ENCODE data around the gene PPP1R18.
"Not testable (repeated sequence)": the region's sequence is repeated elsewhere in the genome, so short reads cannot be mapped to it uniquely, and the experiment has no call there.

PPP1R18 gene

GRCh38 chr6:30676660-30677285 lies 9.7 kb downstream of the PPP1R18 start:
- ChIA-PET POLR2A (interaction anchor here (1.1 kb wide), 1 partner anchor 40 kb away, joined by 3 read pairs; the partner anchor contains the start of gene MDC1), CTCF (interaction anchor here (0.7 to 0.8 kb wide), 2 partner anchors 132 to 774 kb away, joined by 3 read pairs; no protein-coding TSS in a partner anchor)
- TF ChIP-seq ELF4 (IDR thresholded peaks at IDR 0.05) (no peak), NFRKB (IDR thresholded peaks at IDR 0.05) (no peak)
- DNase-seq (ENCODE audit: extremely low spot score) = no peak

GRCh38 chr6:30672445-30673253 lies 13.8 kb downstream of the PPP1R18 start, which contains the start of gene DHX16:
DHX16 (minus strand) TSS chr6:30673006; CDS start chr6:30672841, 165 bp downstream.
- POLR2A ChIA-PET = interaction anchor here (0.6 to 2.3 kb wide), 18 partner anchors 8 to 191 kb away, joined by 3 to 11 read pairs (median 4); partner anchors contain the start of genes ATAT1, MDC1, MRPS18B and NRM
- CTCF ChIA-PET = interaction anchor here (0.7 to 1.5 kb wide), 10 partner anchors 9 to 415 kb away, joined by 3 to 7 read pairs (median 4); partner anchors contain the start of genes DDR1 and MDC1
- TF ChIP-seq LEF1 (IDR thresholded peaks at IDR 0.05; ENCODE audit: borderline replicate concordance) (no peak), CTBP1 (IDR thresholded peaks at IDR 0.05; ENCODE audit: borderline replicate concordance) (no peak), SUZ12 (IDR thresholded peaks at IDR 0.05) (no peak), PKNOX1 (IDR thresholded peaks at IDR 0.05) (no peak), FOXK2 (IDR thresholded peaks at IDR 0.05) (no peak), ELF4 (IDR thresholded peaks at IDR 0.05) (peak; percentile 60), ZNF384 (IDR thresholded peaks at IDR 0.05) (no peak), NFRKB (IDR thresholded peaks at IDR 0.05) (no peak)

GRCh38 chr6:30670760-30671527 lies 15.5 kb downstream of the PPP1R18 start:
- CTCF ChIA-PET = no interaction called here
- POLR2A ChIA-PET = interaction anchor here (1.0 to 1.1 kb wide), 2 partner anchors 16 to 18 kb away, joined by 3 read pairs; no protein-coding TSS in a partner anchor
- DNase-seq (ENCODE audit: extremely low spot score) = peak; percentile 54
- TF ChIP-seq SUZ12 (IDR thresholded peaks at IDR 0.05) (no peak), BHLHE40 (IDR thresholded peaks at IDR 0.05; ENCODE audit: borderline replicate concordance) (no peak), ARNT (IDR thresholded peaks at IDR 0.05) (no peak), ZNF384 (IDR thresholded peaks at IDR 0.05) (no peak), FOXK2 (IDR thresholded peaks at IDR 0.05) (no peak), FOXA1 (IDR thresholded peaks at IDR 0.05) (no peak), PKNOX1 (IDR thresholded peaks at IDR 0.05) (no peak), TARDBP (IDR thresholded peaks at IDR 0.05) (no peak)

More at GRCh38 chr6:30672445-30673253, 13.8 kb downstream of the PPP1R18 start, which contains the start of gene DHX16:
- peak; percentile 88 for DNase-seq (ENCODE audit: extremely low spot score)

GRCh38 chr6:30666300-30666699 lies 20.1 kb downstream of the PPP1R18 start:
- POLR2A ChIA-PET; CTCF ChIA-PET; DNase-seq (ENCODE audit: extremely low spot score): not testable (repeated sequence)

GRCh38 chr6:30664994-30665767 lies 21.3 kb downstream of the PPP1R18 start:
- TF ChIP-seq PKNOX1 (IDR thresholded peaks at IDR 0.05) = no peak
- no peak for TF ChIP-seq TARDBP (IDR thresholded peaks at IDR 0.05)
- TF ChIP-seq ARNT (IDR thresholded peaks at IDR 0.05) = no peak
- TF ChIP-seq CTBP1 (IDR thresholded peaks at IDR 0.05; ENCODE audit: borderline replicate concordance) = no peak
- no peak for TF ChIP-seq BHLHE40 (IDR thresholded peaks at IDR 0.05; ENCODE audit: borderline replicate concordance)
- TF ChIP-seq SUZ12 (IDR thresholded peaks at IDR 0.05) = no peak
- TF ChIP-seq ZNF384 (IDR thresholded peaks at IDR 0.05) = no peak
- TF ChIP-seq ELF4 (IDR thresholded peaks at IDR 0.05) = no peak
- TF ChIP-seq L3MBTL2 (conservative IDR thresholded peaks at IDR 0.05) = no peak
- TF ChIP-seq FOXA1 (IDR thresholded peaks at IDR 0.05) = no peak
- no peak for TF ChIP-seq HDGF (IDR thresholded peaks at IDR 0.05; ENCODE audit: borderline replicate concordance)
- TF ChIP-seq LEF1 (IDR thresholded peaks at IDR 0.05; ENCODE audit: borderline replicate concordance) = no peak
- TF ChIP-seq NFRKB (IDR thresholded peaks at IDR 0.05) = no peak
- ChIA-PET CTCF (no interaction called here), POLR2A (interaction anchor here (0.8 to 1.5 kb wide), 4 partner anchors 7 to 52 kb away, joined by 3 to 5 read pairs (median 4); partner anchors contain the start of genes DHX16 and MDC1)
- DNase-seq (ENCODE audit: extremely low spot score) = no peak

- CTCF ChIA-PET, POLR2A ChIA-PET: not testable (repeated sequence)
Measured at GRCh38 chr6:30657922-30658321, 28.5 kb downstream of the PPP1R18 start.

More at GRCh38 chr6:30657922-30658321, 28.5 kb downstream of the PPP1R18 start:
- DNase-seq (ENCODE audit: extremely low spot score) = not testable (repeated sequence)

All from HEK293T (cell line).